AG04450 (cell line): ENCODE measurements around the gene C5. TPM values are rescaled to one million over a fixed set of nuclear protein-coding genes. Genes with fewer than 3 reads are reported as not detected.
"Not testable (repeated sequence)": the region's sequence is repeated elsewhere in the genome, so short reads cannot be mapped to it uniquely, and the experiment has no call there.

Experiments
- CTCF ChIA-PET: fragments of 300-600, 350-600 bp; formaldehyde crosslinking; extraction: SDS; loops from one replicate; lab custom pipeline; 2022; ENCODE audit warnings: antibody characterized with exemption, inconsistent platforms; lab: Charles Lee
- POLR2A ChIA-PET: fragments of 350-600 bp; formaldehyde crosslinking; extraction: SDS; loops from one replicate; lab custom pipeline; 2021; ENCODE audit warnings: antibody characterized with exemption, inconsistent platforms; lab: Yijun Ruan, JAX
- DNase-seq: peaks from one replicate; pipeline ENCODE4 v3.0.0-alpha.2; 2011; ENCODE audit warnings: low read depth, low spot score
- H3K27ac ChIP-seq: one replicate; pipeline ENCODE4 v1.5.1; 2012; ENCODE audit warnings: low read depth, low read length, control low read depth
- H3K27me3 ChIP-seq: one replicate; pipeline ENCODE4 v1.6.0; 2012; ENCODE audit warnings: low read length; ENCODE audit not compliant: control insufficient read depth, insufficient read depth
- H3K4me3 ChIP-seq: 2 replicates; pipeline ENCODE4 v1.5.1; 2011; ENCODE audit warnings: mild to moderate bottlenecking, low read depth, low read length, control low read depth
- H3K9me3 ChIP-seq: 2 replicates; pipeline ENCODE4 v1.5.1; 2012; ENCODE audit warnings: low read length; ENCODE audit not compliant: control insufficient read depth, insufficient read depth
- polyA plus RNA-seq: library from polyadenylated mRNA; depleted of rRNA; stranded (reverse); fragments of >200 nt; gene quantifications from 2 replicates; pipeline ENCODE4 v1.2.3, GENCODE V29; 2011
- TF ChIP-seq, protein P1 (sequence below): IDR thresholded peaks from 2 replicates; pipeline ENCODE4 v1.5.1; 2011; ENCODE audit warnings: low read depth, low read length, control low read depth, inconsistent platforms

The C5 gene
- polyA plus RNA-seq, 1 experiment = 2.2 TPM

DNA sequence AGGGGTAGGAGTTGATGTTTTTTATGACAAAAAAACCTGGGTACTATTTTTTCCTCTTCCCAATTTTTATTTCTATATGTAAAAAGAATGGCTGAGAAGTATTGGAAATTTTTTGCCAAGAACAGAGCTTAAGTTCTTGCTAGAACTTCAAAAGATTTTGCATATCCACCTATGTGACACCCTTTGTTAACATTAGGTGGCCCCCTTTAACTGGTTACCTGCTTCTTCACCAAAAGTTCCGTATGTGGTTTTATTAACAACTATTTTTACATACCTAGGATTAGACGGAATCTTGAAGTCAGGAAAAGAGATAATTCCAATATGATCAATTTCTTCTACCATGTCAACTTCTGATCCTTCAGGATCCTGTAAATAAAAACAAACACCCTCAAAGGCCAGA is 15.5 kb downstream of the C5 start:
- CTCF ChIA-PET = interaction anchor here (2.9 kb wide), 1 partner anchor 25 kb away, joined by 20 read pairs; no protein-coding TSS in a partner anchor
- POLR2A ChIA-PET = interaction anchor here (0.7 kb wide), 1 partner anchor 43 kb away, joined by 6 read pairs; no protein-coding TSS in a partner anchor
- TF ChIP-seq, protein P1, sequence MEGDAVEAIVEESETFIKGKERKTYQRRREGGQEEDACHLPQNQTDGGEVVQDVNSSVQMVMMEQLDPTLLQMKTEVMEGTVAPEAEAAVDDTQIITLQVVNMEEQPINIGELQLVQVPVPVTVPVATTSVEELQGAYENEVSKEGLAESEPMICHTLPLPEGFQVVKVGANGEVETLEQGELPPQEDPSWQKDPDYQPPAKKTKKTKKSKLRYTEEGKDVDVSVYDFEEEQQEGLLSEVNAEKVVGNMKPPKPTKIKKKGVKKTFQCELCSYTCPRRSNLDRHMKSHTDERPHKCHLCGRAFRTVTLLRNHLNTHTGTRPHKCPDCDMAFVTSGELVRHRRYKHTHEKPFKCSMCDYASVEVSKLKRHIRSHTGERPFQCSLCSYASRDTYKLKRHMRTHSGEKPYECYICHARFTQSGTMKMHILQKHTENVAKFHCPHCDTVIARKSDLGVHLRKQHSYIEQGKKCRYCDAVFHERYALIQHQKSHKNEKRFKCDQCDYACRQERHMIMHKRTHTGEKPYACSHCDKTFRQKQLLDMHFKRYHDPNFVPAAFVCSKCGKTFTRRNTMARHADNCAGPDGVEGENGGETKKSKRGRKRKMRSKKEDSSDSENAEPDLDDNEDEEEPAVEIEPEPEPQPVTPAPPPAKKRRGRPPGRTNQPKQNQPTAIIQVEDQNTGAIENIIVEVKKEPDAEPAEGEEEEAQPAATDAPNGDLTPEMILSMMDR = no peak
- Histone ChIP-seq H3K4me3 (no peak overlapping the region), H3K27me3 (no peaks in the 10 kb centered on the region), H3K27ac (no peak overlapping the region), H3K9me3 (no peaks in the 10 kb centered on the region)
- no peak for DNase-seq

DNA sequence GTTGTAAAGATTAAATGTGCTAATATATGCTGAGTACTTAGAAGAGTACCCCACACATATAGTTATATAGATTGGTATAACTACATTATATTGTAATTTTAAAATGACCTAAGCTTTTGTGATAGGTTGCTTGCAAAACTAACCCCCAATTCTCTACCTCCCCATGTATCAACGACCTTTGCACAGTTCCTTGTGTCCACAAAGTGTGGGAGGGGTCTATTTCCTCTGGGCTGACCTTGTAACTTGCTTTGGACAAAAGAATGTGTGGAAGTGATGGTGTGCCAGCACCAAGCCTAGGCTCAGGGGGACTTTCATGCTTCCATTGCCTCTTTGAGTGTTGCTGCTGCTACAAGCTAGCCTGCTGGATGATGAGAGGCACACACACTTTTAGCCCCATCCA is 20.6 kb downstream of the C5 start:
- Histone ChIP-seq H3K27ac (no peak overlapping the region), H3K27me3 (no peaks in the 10 kb centered on the region), H3K9me3 (no peaks in the 10 kb centered on the region), H3K4me3 (no peak overlapping the region)
- CTCF ChIA-PET = interaction anchor here (0.9 to 1.2 kb wide), 3 partner anchors 28 to 273 kb away, joined by 3 read pairs; no protein-coding TSS in a partner anchor
- TF ChIP-seq, protein P1 = no peak
- POLR2A ChIA-PET = no interaction called here
- no peak for DNase-seq

DNA sequence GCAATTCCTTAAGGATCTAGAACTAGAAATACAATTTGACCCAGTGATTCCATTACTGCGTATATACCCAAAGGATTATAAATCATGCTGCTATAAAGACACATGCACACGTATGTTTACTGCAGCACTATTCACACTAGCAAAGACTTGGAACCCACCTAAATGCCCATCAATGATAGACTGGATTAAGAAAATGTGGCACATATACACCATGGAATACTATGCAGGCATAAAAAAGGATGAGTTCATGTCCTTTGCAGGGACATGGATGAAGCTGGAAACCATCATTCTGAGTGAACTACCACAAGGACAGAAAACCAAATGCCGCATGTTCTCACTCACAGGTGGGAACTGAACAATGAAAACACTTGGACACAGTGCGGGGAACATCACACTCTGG is 21.8 kb downstream of the C5 start:
- H3K27me3 ChIP-seq, H3K4me3 ChIP-seq, H3K27ac ChIP-seq, POLR2A ChIA-PET, H3K9me3 ChIP-seq, DNase-seq, CTCF ChIA-PET: not testable (repeated sequence)

DNA sequence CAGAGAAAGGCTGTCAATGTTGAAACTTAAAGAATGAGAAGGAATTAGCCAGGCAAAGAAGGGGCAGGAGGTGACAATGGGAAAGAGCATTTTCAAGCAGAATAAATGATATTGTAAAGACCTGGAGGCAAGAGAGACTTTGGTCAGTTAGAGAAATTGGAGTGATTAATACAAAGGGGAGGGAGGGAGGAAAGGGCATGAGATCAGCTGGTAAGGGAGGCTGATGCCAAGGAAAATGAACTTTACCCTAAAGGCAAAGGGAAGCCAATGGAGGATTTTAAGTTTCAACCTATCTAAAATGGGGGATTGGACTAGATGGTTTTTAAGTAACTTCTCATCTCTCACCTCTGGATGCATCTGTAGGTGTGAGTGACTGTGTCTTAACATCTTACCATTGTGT is 23.3 kb downstream of the C5 start:
- CTCF ChIA-PET = no interaction called here
- Histone ChIP-seq H3K9me3 (no peaks in the 10 kb centered on the region), H3K27me3 (no peaks in the 10 kb centered on the region), H3K4me3 (no peak overlapping the region), H3K27ac (no peak overlapping the region)
- TF ChIP-seq, protein P1 = no peak
- POLR2A ChIA-PET = no interaction called here
- no peak for DNase-seq

DNA sequence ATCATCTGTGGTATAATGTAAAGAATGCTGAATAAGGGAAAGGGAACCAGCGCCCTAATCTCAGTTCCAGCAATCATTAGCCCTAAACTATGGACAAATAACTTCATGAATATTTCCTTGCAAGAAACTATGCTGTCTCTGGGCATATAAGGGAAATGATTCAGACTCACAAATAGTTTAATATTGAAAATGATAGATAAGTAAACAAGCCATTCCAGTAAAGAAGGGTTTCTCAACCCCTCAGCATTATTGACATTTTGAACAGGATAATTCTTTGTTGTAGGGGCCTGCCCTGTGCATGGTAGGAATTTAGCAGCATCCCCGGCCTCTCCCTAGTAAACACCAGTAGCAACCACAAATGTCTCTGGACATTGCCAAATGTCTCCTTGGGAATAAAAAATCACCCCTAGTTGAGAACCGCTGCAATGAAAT is 23.8 kb downstream of the C5 start:
- TF ChIP-seq, protein P1 = no peak
- no peaks in the 10 kb centered on the region for H3K9me3 ChIP-seq
- CTCF ChIA-PET = no interaction called here
- DNase-seq = no peak
- no peak overlapping the region for H3K27ac ChIP-seq
- POLR2A ChIA-PET = no interaction called here
- H3K27me3 ChIP-seq = no peaks in the 10 kb centered on the region
- no peak overlapping the region for H3K4me3 ChIP-seq
